ENCODE data around the gene TRIL. TPM values are rescaled to one million over a fixed set of nuclear protein-coding genes. Genes with fewer than 3 reads are reported as not detected.

Gene TRIL
- total RNA-seq, 1 experiment from 2014 or later = 0.47 TPM

DNA sequence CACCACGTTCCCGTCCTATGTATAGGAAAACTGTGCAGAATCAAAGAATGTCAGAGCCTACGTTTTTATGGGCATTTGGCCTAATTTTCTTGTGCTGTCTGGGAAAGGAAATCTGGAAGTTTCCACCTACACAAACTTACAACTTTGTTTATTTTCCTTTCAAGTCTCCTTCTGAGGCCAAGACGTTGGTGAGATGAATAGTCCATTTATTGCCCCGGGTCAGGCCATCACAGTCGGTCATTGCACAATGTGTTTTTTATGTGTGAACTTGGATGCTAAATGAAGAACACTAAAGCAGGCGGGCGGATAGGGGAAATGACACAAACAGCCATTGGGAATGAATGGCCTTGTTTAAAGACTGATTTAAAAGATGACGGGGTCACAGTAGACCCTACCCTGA lies 38.6 kb downstream of the TRIL start:
- no peak overlapping the region for H3K27ac Mint-ChIP-seq (ENCODE audit: unreplicated experiment)
- H3K9me3 Mint-ChIP-seq (ENCODE audit: low read depth, unreplicated experiment) = no peaks in the 10 kb centered on the region
- intact Hi-C loops (cut with micrococcal nuclease; ENCODE audit: unreplicated experiment) = no loop called here
- peaks cover 13% of the 10 kb centered on the region for H3K4me1 Mint-ChIP-seq (ENCODE audit: low read depth, unreplicated experiment)
- CTCF ChIA-PET = interaction anchor here (1.0 kb wide), 1 partner anchor 270 kb away, joined by 3 read pairs; no protein-coding TSS in a partner anchor
- no TSS peak for BruUV-seq (replicated peaks)
- no peaks in the 10 kb centered on the region for H3K36me3 Mint-ChIP-seq (ENCODE audit: insufficient read depth, unreplicated experiment)
- TF ChIP-seq, protein P1, sequence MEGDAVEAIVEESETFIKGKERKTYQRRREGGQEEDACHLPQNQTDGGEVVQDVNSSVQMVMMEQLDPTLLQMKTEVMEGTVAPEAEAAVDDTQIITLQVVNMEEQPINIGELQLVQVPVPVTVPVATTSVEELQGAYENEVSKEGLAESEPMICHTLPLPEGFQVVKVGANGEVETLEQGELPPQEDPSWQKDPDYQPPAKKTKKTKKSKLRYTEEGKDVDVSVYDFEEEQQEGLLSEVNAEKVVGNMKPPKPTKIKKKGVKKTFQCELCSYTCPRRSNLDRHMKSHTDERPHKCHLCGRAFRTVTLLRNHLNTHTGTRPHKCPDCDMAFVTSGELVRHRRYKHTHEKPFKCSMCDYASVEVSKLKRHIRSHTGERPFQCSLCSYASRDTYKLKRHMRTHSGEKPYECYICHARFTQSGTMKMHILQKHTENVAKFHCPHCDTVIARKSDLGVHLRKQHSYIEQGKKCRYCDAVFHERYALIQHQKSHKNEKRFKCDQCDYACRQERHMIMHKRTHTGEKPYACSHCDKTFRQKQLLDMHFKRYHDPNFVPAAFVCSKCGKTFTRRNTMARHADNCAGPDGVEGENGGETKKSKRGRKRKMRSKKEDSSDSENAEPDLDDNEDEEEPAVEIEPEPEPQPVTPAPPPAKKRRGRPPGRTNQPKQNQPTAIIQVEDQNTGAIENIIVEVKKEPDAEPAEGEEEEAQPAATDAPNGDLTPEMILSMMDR (IDR thresholded peaks at IDR 0.05; ENCODE audit: unreplicated experiment) = no peak
- no peak overlapping the region for H3K4me3 Mint-ChIP-seq (ENCODE audit: low read depth, unreplicated experiment)
- H3K27me3 Mint-ChIP-seq (ENCODE audit: unreplicated experiment) = no peaks in the 10 kb centered on the region
- DNase-seq = no peak

DNA sequence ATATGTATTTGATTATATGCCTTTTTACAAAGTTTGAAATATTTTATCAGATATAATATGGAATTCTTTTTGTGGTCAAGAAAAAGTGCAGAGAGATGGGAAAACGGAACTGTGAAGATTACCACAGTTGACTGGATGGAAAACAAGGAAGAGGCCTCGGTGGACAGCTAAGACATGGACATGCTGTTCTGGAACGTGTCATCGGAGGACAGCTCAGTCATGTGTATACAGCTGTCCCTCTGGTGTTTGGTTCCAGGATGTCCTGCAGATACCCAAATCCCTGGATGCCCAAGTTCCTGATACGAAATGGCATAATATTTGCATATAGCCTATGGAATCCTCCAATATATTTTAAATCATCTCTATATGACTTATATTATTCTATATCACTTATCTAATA lies 49.4 kb downstream of the TRIL start:
- TF ChIP-seq, protein P1 (IDR thresholded peaks at IDR 0.05; ENCODE audit: unreplicated experiment) = no peak
- Mint-ChIP-seq H3K9me3 (ENCODE audit: low read depth, unreplicated experiment) (no peaks in the 10 kb centered on the region), H3K4me1 (ENCODE audit: low read depth, unreplicated experiment) (peaks cover 9% of the 10 kb centered on the region), H3K27ac (ENCODE audit: unreplicated experiment) (no peak overlapping the region), H3K36me3 (ENCODE audit: insufficient read depth, unreplicated experiment) (no peaks in the 10 kb centered on the region), H3K27me3 (ENCODE audit: unreplicated experiment) (no peaks in the 10 kb centered on the region), H3K4me3 (ENCODE audit: low read depth, unreplicated experiment) (no peak overlapping the region)
- no peak for DNase-seq
- no TSS peak for BruUV-seq (replicated peaks)
- intact Hi-C loops (cut with micrococcal nuclease; ENCODE audit: unreplicated experiment) = no loop called here
- CTCF ChIA-PET = no interaction called here

DNA sequence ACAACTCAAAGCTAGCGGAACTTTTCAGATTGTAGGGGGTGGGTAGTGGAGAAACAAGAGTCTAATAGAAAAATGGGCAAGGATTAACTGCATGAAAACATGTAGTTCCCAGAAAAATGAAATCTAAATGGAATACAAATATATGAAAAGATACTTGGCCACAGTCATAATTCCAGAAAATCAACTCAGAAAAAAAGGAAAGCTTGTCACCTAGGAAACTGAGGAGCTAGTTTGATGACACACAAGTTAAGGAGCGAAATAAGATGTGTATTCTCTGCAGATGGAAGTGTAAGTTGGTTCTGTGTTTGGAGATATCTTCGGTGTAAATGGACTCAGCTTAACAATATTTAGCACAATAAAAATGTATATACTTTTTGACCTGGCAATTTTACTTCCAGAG lies 52.7 kb downstream of the TRIL start:
- intact Hi-C loops (cut with micrococcal nuclease; ENCODE audit: unreplicated experiment) = no loop called here
- BruUV-seq (replicated peaks) = no TSS peak
- CTCF ChIA-PET = interaction anchor here (1.5 kb wide), 1 partner anchor 16 kb away, joined by 4 read pairs; no protein-coding TSS in a partner anchor
- Mint-ChIP-seq H3K4me1 (ENCODE audit: low read depth, unreplicated experiment) (peaks cover 14% of the 10 kb centered on the region), H3K36me3 (ENCODE audit: insufficient read depth, unreplicated experiment) (no peaks in the 10 kb centered on the region), H3K27me3 (ENCODE audit: unreplicated experiment) (no peaks in the 10 kb centered on the region), H3K4me3 (ENCODE audit: low read depth, unreplicated experiment) (no peak overlapping the region), H3K9me3 (ENCODE audit: low read depth, unreplicated experiment) (no peaks in the 10 kb centered on the region), H3K27ac (ENCODE audit: unreplicated experiment) (no peak overlapping the region)
- no peak for DNase-seq
- TF ChIP-seq, protein P1 (IDR thresholded peaks at IDR 0.05; ENCODE audit: unreplicated experiment) = no peak

DNA sequence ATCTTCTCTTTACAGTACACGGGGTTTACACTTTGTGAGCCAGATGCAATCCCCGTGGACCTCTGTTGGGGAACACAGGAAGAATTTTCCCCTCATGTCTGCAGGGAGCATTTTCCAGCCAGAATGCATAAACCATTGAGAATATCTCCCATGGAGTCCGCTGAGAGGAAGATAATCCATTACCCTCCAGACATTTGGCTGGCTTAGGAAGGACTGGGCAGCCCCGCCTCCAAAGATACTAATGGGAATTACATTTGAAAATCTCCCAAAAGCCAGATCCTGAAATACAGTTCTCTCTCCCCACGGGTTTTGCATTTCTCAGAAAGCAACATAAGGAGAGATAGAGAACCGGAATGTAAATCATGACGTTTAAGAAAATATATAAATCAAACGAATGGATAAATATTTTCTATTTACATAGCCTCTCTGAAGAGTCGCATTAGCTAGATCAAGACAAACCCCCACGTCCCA lies 53.5 kb downstream of the TRIL start:
- Mint-ChIP-seq H3K4me1 (ENCODE audit: low read depth, unreplicated experiment) (peaks cover 14% of the 10 kb centered on the region), H3K9me3 (ENCODE audit: low read depth, unreplicated experiment) (no peaks in the 10 kb centered on the region), H3K4me3 (ENCODE audit: low read depth, unreplicated experiment) (peak overlapping the region; percentile 47), H3K27me3 (ENCODE audit: unreplicated experiment) (no peaks in the 10 kb centered on the region), H3K36me3 (ENCODE audit: insufficient read depth, unreplicated experiment) (no peaks in the 10 kb centered on the region), H3K27ac (ENCODE audit: unreplicated experiment) (peak overlapping the region; percentile 17)
- DNase-seq = no peak
- TF ChIP-seq, protein P1 (IDR thresholded peaks at IDR 0.05; ENCODE audit: unreplicated experiment) = no peak
- no TSS peak for BruUV-seq (replicated peaks)
- intact Hi-C loops (cut with micrococcal nuclease; ENCODE audit: unreplicated experiment) = no loop called here
- CTCF ChIA-PET = interaction anchor here (0.8 to 1.2 kb wide), 3 partner anchors 12 to 17 kb away, joined by 3 to 5 read pairs (median 4); no protein-coding TSS in a partner anchor
